Measurements from ENCODE around the gene AUP1.

Gene AUP1

GRCh38 chr2:74482801-74483674, 46.5 kb downstream of the AUP1 start, which contains the start of the genes CCDC142 and TTC31:
TSS of gene CCDC142 (minus strand) at chr2:74482998. CDS start at chr2:74482837, 161 bp downstream.
TSS of gene TTC31 (plus strand) at chr2:74483081. CDS start at chr2:74483096, 15 bp downstream.
- Histone ChIP-seq H3K27me3 (ENCODE audit: control insufficient read depth, insufficient read depth, low read length) (no peaks in the 10 kb centered on the region), H3K9me3 (ENCODE audit: control insufficient read depth, insufficient read depth, low read length) (no peaks in the 10 kb centered on the region), H3K4me3 (ENCODE audit: low read length) (peak within 1 kb of the TSS; percentile 58), H3K36me3 (ENCODE audit: control insufficient read depth, insufficient read depth, low read length) (no peaks in the 10 kb centered on the region), H3K4me1 (ENCODE audit: control insufficient read depth, insufficient read depth, low read length) (peaks cover 6% of the 10 kb centered on the region), H3K27ac (ENCODE audit: low read length) (no peak within 1 kb of the TSS)
- WGBS (ENCODE audit: insufficient coverage, insufficient read length), result no CpG with 5 or more reads among the region's 50 CpGs
- no peak for DNase-seq (ENCODE audit: low read depth, low spot score)

DNA sequence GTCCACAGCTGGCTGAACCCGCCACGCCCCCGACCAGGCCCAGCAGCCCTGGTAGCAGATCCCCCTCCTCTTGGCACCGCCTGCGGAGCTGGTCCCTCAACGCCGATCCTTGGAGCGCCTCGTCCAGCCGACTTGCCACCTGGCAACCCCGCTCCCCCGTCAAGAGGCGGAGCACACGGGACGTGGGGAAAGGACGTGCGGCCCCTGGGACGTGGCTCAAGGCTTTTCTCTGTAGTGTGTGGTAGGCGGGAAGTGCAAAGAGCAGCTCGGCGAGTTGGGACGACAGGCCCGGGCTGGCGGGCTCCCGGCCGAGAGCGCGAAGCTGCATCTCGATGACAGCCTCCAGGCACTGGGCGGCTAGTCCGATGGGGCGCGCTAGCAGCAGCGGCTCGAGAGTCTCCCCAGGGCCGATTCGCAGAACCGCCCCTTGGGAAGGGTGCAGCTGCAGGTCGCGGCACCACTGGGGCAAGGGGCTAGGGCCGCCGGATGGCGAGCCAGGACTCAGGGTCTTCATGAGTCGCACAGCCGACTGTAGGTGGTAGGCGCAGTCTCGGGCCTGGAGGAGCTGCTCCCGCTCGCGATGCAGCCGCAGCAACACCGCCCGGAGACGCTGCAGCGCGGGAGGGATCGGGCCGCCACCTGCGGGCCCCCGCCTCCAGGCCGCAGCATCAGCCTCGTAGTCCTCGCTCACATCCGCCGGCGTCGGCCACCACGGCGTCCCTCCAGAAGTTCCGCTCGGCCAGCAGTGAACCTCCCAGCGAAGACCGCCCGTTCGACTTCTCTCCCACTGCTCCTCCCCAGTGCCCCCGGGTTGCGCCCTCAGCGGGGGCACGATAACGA, 47.3 kb downstream of the AUP1 start:
- Histone ChIP-seq H3K9me3 (ENCODE audit: control insufficient read depth, insufficient read depth, low read length) (no peaks in the 10 kb centered on the region), H3K27me3 (ENCODE audit: control insufficient read depth, insufficient read depth, low read length) (no peaks in the 10 kb centered on the region), H3K4me3 (ENCODE audit: low read length) (peak overlapping the region; percentile 58), H3K27ac (ENCODE audit: low read length) (no peak overlapping the region), H3K4me1 (ENCODE audit: control insufficient read depth, insufficient read depth, low read length) (peaks cover 6% of the 10 kb centered on the region), H3K36me3 (ENCODE audit: control insufficient read depth, insufficient read depth, low read length) (no peaks in the 10 kb centered on the region)
- WGBS (ENCODE audit: insufficient coverage, insufficient read length), result no CpG with 5 or more reads among the region's 80 CpGs
- DNase-seq (ENCODE audit: low read depth, low spot score), result no peak

DNA sequence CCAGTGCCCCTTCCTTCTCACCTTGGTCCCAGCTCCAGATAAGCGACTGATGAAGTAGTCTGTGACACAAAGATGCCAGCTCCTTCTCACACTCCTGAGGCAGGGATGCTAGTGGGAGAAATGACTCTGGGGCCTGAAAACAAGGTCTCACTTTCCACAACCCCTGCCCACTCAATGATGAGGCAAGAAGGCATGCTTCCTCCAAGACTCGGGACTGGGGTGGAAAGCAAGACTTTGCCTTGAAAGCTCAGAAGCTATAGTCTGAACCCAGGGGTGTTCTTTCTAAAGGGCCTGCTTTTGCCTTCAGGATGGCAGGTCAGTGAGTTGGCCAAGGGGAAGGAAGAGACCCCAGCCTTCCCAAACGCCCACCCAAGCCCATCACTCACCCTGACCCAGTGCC, 48.1 kb downstream of the AUP1 start:
- no peaks in the 10 kb centered on the region for H3K9me3 ChIP-seq (ENCODE audit: control insufficient read depth, insufficient read depth, low read length)
- H3K4me1 ChIP-seq (ENCODE audit: control insufficient read depth, insufficient read depth, low read length), result peaks cover 6% of the 10 kb centered on the region
- no CpG with 5 or more reads among the region's 3 CpGs for WGBS (ENCODE audit: insufficient coverage, insufficient read length)
- no peaks in the 10 kb centered on the region for H3K36me3 ChIP-seq (ENCODE audit: control insufficient read depth, insufficient read depth, low read length)
- no peak for DNase-seq (ENCODE audit: low read depth, low spot score)
- H3K4me3 ChIP-seq (ENCODE audit: low read length), result peak overlapping the region; percentile 58; the same call in 1 of the 2 replicates
- H3K27me3 ChIP-seq (ENCODE audit: control insufficient read depth, insufficient read depth, low read length), result no peaks in the 10 kb centered on the region
- no peak overlapping the region for H3K27ac ChIP-seq (ENCODE audit: low read length)
